Activated CD8-positive, alpha-beta T cell treated with anti-CD3 and anti-CD28 coated beads for 36 hours (primary cell): Measurements from ENCODE around the gene FAM193A. TPM values are rescaled to one million over a fixed set of nuclear protein-coding genes. Genes with fewer than 3 reads are reported as not detected.
A peak's percentile ranks its signal among the peaks of the same experiment; 100 is the strongest.
"Not testable (repeated sequence)": the region's sequence is repeated elsewhere in the genome, so short reads cannot be mapped to it uniquely, and the experiment has no call there.

Source experiments
- ATAC-seq: fragments of 200-7000 bp; cut with Tn5 transposase; one replicate; pipeline ENCODE4 v1.10.0; 2021; ENCODE audit warnings: mild to moderate bottlenecking, moderate library complexity
- CTCF ChIA-PET: fragments of 350-600 bp; sonication (Branson Sonifier 250); formaldehyde crosslinking; loops from one replicate; lab custom pipeline; 2021; ENCODE audit warnings: antibody characterized with exemption; lab: Charles Lee
- POLR2A ChIA-PET: fragments of 350-600 bp; sonication (Branson Sonifier 250); formaldehyde crosslinking; loops from one replicate; lab custom pipeline; 2021; ENCODE audit warnings: antibody characterized with exemption; lab: Charles Lee
- DNase-seq: peaks from one replicate; pipeline ENCODE4 v3.0.0-alpha.2; 2020
- H3K27ac Mint-ChIP-seq: one replicate; pipeline ENCODE4 v1.8.0; 2021; ENCODE audit warnings: mild to moderate bottlenecking, mixed read lengths
- H3K27me3 Mint-ChIP-seq: one replicate; pipeline ENCODE4 v1.8.0; 2021; ENCODE audit warnings: mixed read lengths
- H3K36me3 Mint-ChIP-seq: one replicate; pipeline ENCODE4 v1.8.0; 2021; ENCODE audit warnings: low read depth, mixed read lengths
- H3K4me1 Mint-ChIP-seq: one replicate; pipeline ENCODE4 v1.8.0; 2021; ENCODE audit warnings: low read depth, mixed read lengths
- H3K4me3 Mint-ChIP-seq: one replicate; pipeline ENCODE4 v1.8.0; 2021; ENCODE audit warnings: mild to moderate bottlenecking, moderate library complexity, mixed read lengths
- H3K9me3 Mint-ChIP-seq: one replicate; pipeline ENCODE4 v1.8.0; 2021; ENCODE audit warnings: mixed read lengths
- intact Hi-C: fragments of 100-400 bp; cut with micrococcal nuclease; formaldehyde crosslinking; loops from one replicate; pipeline ENCODE4 v1.10.0; 2022
- total RNA-seq, 2 experiments: library from RNA; stranded (reverse); gene quantifications; one replicate each; pipeline ENCODE4 v1.2.3, GENCODE V29; 2021
- TF ChIP-seq, protein P1 (sequence below): fragments of 200-600 bp; IDR thresholded peaks from one replicate; pipeline ENCODE4 v1.8.0; 2022; ENCODE audit warnings: antibody characterized with exemption, mild to moderate bottlenecking

The FAM193A gene
- total RNA-seq, 2 experiments from 2014 or later = 22.4 to 22.9 TPM

- Mint-ChIP-seq H3K9me3 (no peaks in the 10 kb centered on the region), H3K4me1 (peaks cover 12% of the 10 kb centered on the region), H3K36me3 (no peaks in the 10 kb centered on the region), H3K27me3 (no peaks in the 10 kb centered on the region), H3K27ac (no peak overlapping the region), H3K4me3 (no peak overlapping the region)
- CTCF ChIA-PET = interaction anchor here (1.0 to 3.5 kb wide), 3 partner anchors 24 to 193 kb away, joined by 3 to 16 read pairs (median 3); no protein-coding TSS in a partner anchor
- POLR2A ChIA-PET = interaction anchor here (1.7 to 2.1 kb wide), 2 partner anchors 12 to 175 kb away, joined by 4 to 9 read pairs; no protein-coding TSS in a partner anchor
- ATAC-seq (no peak), DNase-seq (peak; percentile 59)
- intact Hi-C loops = no loop called here
- TF ChIP-seq, protein P1, sequence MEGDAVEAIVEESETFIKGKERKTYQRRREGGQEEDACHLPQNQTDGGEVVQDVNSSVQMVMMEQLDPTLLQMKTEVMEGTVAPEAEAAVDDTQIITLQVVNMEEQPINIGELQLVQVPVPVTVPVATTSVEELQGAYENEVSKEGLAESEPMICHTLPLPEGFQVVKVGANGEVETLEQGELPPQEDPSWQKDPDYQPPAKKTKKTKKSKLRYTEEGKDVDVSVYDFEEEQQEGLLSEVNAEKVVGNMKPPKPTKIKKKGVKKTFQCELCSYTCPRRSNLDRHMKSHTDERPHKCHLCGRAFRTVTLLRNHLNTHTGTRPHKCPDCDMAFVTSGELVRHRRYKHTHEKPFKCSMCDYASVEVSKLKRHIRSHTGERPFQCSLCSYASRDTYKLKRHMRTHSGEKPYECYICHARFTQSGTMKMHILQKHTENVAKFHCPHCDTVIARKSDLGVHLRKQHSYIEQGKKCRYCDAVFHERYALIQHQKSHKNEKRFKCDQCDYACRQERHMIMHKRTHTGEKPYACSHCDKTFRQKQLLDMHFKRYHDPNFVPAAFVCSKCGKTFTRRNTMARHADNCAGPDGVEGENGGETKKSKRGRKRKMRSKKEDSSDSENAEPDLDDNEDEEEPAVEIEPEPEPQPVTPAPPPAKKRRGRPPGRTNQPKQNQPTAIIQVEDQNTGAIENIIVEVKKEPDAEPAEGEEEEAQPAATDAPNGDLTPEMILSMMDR = no peak
Observed at GRCh38 chr4:2761035-2761923, 224.8 kb downstream of the FAM193A start.

- no peak overlapping the region for H3K4me3 Mint-ChIP-seq
- ATAC-seq = no peak
- no peak overlapping the region for H3K27ac Mint-ChIP-seq
- no peak for DNase-seq
- POLR2A ChIA-PET = interaction anchor here (0.8 to 2.1 kb wide), 3 partner anchors 11 to 174 kb away, joined by 3 to 9 read pairs (median 4); no protein-coding TSS in a partner anchor
- CTCF ChIA-PET = interaction anchor here (1.0 to 3.5 kb wide), 4 partner anchors 24 to 192 kb away, joined by 3 to 16 read pairs (median 6); no protein-coding TSS in a partner anchor
- H3K9me3 Mint-ChIP-seq = no peaks in the 10 kb centered on the region
- H3K4me1 Mint-ChIP-seq = peaks cover 8% of the 10 kb centered on the region
- TF ChIP-seq, protein P1 = no peak
- H3K36me3 Mint-ChIP-seq = no peaks in the 10 kb centered on the region
- intact Hi-C loops = no loop called here
- H3K27me3 Mint-ChIP-seq = no peaks in the 10 kb centered on the region
Observed at GRCh38 chr4:2762048-2762447, 225.6 kb downstream of the FAM193A start.

GRCh38 chr4:2762486-2763370, 226.3 kb downstream of the FAM193A start:
- ChIA-PET CTCF (interaction anchor here (0.9 to 3.5 kb wide), 19 partner anchors 11 to 191 kb away, joined by 3 to 16 read pairs (median 4); no protein-coding TSS in a partner anchor), POLR2A (interaction anchor here (0.8 to 2.1 kb wide), 7 partner anchors 11 to 173 kb away, joined by 3 to 15 read pairs (median 4); no protein-coding TSS in a partner anchor)
- H3K36me3 Mint-ChIP-seq, H3K9me3 Mint-ChIP-seq, intact Hi-C loops, DNase-seq, H3K4me3 Mint-ChIP-seq, ATAC-seq, H3K27ac Mint-ChIP-seq, H3K27me3 Mint-ChIP-seq, H3K4me1 Mint-ChIP-seq: not testable (repeated sequence)

- DNase-seq (no peak), ATAC-seq (no peak)
- CTCF ChIA-PET = interaction anchor here (0.6 to 3.5 kb wide), 28 partner anchors 10 to 199 kb away, joined by 3 to 16 read pairs (median 3); no protein-coding TSS in a partner anchor
- intact Hi-C loops = no loop called here
- peak overlapping the region; percentile 20 for H3K27ac Mint-ChIP-seq
- H3K27me3 Mint-ChIP-seq = no peaks in the 10 kb centered on the region
- TF ChIP-seq, protein P1 = no peak
- H3K36me3 Mint-ChIP-seq = no peaks in the 10 kb centered on the region
- H3K4me3 Mint-ChIP-seq = peak overlapping the region; percentile 73
- POLR2A ChIA-PET = interaction anchor here (0.9 to 2.1 kb wide), 5 partner anchors 17 to 173 kb away, joined by 3 to 15 read pairs (median 5); no protein-coding TSS in a partner anchor
- peaks cover 8% of the 10 kb centered on the region for H3K4me1 Mint-ChIP-seq
- H3K9me3 Mint-ChIP-seq = no peaks in the 10 kb centered on the region
Observed at GRCh38 chr4:2763511-2763967, 227.1 kb downstream of the FAM193A start.
